ENCODE results near the gene TMEM272.

Gene TMEM272

DNA sequence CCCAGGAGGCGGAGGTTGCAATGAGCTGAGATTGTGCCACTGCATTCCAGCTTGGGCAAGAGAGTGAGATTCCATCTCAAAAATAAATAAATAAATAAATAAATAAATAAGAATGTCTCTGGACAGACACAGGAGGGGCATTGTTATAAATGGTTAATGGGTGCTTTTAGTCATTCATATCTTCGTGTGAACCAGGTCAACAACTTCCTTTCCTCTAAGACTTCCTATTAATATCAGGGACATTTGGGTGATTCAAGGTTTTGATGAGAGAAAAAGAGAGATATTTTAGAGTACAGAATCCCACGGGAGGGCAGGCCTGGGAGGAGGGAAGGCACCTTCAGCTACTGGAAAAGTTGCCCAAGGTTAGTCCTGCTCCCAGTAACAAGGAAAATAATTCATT lies 64.9 kb downstream of the TMEM272 start:
- DNase-seq, result no peak

DNA sequence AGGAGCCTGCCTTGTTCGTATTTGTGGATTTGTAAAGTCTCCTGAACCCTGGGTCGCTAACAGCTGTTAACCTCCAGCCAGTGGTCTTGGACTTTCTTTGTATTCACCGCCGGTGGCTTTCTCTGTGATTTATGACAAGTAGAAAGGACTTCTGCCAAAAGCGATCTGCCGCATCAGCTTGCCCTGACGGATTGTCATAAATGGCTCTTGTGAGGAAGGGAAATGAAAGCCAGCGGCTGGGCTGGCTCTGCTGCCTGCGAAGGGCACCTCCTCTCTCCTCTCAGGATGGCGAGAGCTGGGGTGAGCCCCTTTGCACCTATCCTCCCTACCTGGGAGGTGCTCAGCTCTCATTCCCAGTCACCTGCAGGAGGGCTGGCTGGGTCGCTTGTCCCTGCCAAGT lies 66.6 kb downstream of the TMEM272 start:
- DNase-seq, result no peak

DNA sequence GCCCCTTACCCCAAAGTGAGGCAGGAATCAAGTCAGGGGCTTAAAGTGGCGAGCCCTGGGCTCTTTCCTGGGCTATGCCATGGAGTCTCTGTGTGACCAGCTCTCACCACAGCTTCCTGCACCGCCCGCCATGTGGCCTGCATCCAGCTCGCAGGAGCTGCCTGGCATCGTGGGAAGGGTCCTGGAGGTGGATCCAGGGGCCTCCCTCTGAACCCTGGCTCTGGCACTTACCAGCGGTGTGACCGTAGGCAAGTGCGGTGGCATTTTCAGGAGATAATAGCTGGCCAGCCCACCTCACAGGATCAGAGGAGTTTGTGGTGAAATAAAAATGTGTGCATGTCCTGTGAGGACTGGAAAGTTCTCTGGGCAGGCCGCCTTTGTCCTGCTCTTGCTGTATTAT lies 67.1 kb downstream of the TMEM272 start:
- no peak for DNase-seq

DNA sequence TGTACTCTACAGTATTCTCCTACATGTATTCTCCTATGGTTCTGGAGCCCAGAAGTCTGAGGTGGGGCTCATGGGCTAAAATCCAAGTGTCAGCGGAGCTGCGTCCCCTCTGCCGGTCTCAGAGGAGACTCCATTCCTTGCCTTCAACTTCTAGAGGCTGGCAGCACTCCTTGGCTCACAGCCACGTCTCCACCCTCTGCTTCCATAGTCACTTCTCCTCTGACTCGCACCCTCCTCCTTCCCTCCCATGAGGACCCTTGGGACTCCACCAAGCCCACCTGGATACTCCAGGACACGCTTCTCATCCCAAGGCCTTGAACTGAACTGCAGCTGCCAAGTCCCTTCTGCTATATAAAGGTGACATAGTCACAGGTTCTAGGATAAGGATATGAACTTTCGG lies 68.8 kb downstream of the TMEM272 start:
- no peak for DNase-seq

DNA sequence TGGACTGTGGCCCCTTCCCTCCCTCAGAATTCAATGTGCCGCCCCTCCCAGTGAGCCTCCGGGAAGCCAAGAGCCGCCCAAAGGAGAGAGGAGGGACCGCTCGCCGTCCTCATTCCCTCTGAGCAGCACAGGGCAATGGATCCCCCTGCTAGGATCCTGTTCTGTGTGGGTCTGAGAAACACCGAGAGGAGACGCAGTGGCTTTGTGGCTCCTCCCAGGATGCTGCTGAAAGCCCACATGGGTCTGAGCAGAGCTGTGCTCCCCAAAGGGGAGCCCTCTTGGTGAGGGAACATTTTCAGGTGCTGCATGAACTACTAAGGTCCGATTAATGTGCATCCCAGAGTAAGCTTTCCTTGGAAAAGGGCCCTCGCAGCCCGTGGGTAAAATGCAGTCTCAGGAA lies 71.5 kb downstream of the TMEM272 start:
- no peak for DNase-seq

DNA sequence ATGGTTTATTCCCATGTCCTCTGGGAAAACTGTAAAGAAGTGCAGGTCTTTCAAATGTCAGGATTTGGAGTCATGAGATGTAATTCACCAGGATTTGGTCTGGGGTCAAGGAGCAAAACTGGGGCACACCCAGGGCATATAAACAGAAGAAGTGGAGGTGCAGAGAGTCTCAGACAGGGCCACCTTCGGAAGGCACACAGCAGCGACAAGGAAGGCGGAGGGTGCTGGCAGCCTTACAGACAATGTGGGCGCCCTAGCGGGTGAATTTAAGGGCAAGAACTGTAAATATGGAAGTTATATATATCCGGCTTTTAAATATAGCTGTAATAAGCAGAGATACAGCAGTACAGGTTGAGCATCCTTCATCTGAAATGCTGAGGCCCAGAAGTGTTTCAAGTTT lies 72.2 kb downstream of the TMEM272 start:
- no peak for DNase-seq

DNA sequence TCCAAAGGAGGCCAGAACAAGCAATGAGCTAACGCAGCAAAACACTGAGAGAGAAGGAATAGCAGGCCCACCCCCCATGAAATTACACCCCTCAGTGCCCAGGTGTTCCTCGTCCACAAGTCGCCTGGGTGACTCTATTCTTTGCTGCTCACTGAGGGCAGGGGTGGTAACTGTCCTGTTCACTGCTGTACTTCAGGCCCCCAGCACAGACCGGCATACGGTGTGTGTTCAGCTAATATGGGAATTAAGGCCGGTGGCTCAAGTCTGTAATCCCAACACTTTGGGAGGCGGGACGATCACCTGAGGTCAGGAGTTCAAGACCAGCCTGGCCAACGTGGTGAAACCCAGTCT lies 72.9 kb downstream of the TMEM272 start:
- no peak for DNase-seq

GRCh38 chr13:51771418-51772104 lies 73.4 kb downstream of the TMEM272 start:
- DNase-seq, result no peak

GRCh38 chr13:51770681-51771417 lies 74.1 kb downstream of the TMEM272 start:
- no peak for DNase-seq

GRCh38 chr13:51770160-51770559 lies 74.8 kb downstream of the TMEM272 start:
- DNase-seq, result no peak

- no peak for DNase-seq
Observed at GRCh38 chr13:51769455-51770127, 75.4 kb downstream of the TMEM272 start.

DNA sequence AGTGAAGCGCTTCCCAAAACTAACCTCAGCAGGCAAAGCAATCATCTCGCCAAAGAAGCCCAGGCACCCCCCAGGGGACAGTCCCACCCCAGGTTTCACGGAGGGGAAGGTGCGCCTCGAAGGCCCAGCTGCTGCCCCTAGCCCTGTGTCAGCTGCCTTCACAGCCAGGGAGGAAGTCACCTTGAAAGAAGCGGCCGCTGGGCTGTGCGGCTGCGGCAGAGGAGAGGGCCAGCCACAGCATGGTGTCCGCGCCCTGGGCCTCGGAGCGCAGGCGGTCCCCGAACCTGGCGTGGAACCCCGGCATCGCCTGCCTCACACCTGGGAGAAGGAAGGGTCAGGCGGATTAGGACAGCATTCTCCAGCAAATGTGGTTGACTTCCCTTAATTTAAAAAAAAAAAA lies 76.0 kb downstream of the TMEM272 start:
- DNase-seq, result no peak

- no peak for DNase-seq
Observed at GRCh38 chr13:51768378-51768921, 76.5 kb downstream of the TMEM272 start.

DNA sequence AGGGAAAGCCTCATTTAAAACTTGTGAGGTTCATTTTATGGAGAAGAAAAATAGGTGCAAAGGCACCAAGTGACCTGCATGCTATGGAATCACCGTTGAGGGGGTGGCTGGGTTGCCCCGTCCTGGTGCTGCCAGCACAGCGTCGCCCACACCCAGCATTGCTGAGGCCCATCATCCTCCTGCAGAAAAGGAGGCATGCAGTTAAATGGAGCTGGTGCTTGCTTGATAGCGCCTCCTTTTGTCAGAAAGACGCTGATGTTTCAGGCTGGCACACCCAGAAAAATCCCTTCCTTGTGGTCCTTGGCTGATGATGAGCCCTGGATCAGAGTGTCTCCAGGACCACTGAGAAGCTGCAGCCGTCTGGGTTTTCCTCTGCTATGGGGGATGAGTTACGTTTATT lies 77.9 kb downstream of the TMEM272 start:
- DNase-seq, result no peak

DNA sequence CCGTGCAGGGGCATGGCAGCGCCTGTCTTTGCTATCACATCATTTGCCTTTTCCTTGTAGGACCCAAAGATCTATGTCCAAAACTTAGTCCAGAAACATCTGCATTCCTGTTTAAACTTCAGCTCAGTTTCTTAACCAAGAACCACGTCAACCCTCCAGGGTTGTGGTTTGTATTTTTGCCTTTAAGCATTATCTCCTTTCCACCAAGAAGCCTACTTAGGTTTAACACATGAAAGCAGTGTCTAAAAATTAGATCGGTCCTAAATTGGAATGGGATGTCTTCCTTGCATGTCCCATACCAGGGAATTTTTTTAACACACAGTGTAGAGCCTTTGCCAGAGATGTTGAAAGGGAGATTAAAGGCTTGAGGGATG lies 79.8 kb downstream of the TMEM272 start:
- no peak for DNase-seq

DNA sequence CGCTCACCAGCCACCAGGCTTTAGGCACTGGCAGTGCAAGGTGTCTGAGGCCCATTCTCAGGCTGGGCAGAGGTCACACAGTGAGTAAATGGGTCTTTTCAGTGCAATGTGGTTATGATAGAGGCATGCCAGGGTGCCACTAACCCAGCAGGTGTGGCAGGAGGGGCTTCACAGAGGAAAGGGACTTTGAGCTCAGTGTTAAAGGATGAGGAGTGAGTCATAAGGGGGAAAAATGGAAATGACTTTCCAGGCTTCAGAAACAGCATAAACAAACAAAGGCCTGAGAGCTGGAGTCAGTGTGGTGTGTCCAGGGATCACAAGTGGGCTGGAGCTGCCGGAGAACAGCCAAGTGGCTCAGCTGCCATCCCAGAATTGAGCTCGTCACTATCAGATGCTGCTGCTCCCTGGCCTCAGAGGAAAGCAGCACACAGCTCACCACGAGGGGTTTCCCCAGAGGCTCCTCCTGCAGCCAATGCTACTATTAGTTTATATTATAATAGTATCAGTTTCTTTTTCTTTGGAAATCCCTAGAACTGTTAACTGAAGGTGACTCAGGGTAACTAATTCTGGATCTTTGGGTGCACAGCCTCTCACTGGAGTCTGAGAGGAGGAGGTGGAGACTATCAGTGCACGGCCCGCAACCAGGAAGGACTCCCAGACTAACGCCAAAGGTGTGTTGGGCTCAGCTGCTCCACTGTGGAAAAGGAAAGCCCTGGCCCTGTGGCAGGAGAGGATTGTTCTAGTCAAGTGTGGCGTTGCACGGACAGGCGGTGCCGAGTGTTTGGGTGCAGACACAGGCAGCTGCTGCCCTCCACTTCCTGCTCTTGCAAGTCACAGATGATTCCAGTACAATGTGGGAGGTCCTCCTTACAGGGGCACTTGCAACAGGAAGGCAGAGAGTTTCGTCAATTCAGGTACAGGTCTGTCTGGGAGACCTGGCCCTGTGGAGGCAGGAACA lies 80.5 kb downstream of the TMEM272 start:
- peak; percentile 63 for DNase-seq

DNA sequence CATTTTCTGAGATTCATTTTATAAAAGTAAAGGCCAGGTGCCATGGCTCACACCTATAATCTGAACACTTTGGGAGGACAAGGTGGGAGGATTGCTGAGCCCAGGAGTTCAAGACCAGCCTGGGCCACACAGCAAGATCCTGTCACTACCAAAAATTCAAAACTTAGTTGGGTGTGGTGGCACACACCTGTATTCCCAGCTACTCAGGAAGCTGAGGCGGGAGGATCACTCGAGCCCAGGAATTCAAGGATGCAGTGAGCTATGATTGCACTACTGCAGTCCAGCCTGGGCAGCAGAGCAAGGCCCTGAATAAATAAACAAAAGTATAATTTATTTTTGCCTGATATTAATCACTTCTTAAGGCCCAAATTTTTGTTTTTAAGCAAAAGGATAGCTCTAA lies 81.5 kb downstream of the TMEM272 start:
- no peak for DNase-seq
